Lower leg skin (tissue), 3 donors: Measurements from ENCODE around the gene GASK1A.

Experiments
- POLR2A ChIP-seq, 2 donors: fragments of 450-650 bp; IDR thresholded peaks; one replicate each; pipeline ENCODE4 v1.6.1; 2016 to 2017; ENCODE audit warnings: antibody characterized with exemption in 2 of 2, mild to moderate bottlenecking in 1 of 2, moderate library complexity in 1 of 2
- TF ChIP-seq, protein P1 (sequence below), 3 donors: fragments of 450-650 bp; IDR thresholded peaks; one replicate each; pipeline ENCODE4 v1.5.1; 2016; ENCODE audit warnings: antibody characterized with exemption in 3 of 3, mild to moderate bottlenecking in 3 of 3, moderate library complexity in 2 of 3

DNA sequence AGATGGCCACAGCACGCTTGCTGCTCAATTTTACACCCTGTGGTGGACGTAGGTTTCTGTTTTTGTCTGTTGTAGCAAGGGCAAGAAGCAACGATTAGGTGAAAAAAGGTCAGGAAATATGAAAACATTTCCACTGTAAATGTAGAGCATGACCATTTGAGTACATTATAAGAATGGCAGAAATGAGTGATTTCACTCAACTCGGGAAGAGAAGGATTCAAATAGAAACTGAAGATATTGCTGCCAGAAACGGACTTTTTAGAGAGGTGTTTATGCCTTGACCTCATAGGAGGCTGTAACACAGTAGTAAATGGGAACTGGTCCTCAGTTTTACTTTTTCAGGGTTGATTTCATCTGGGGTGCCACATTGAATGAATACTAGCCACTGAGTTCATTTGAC lies 33.1 kb upstream of the GASK1A start:
- TF ChIP-seq, protein P1, sequence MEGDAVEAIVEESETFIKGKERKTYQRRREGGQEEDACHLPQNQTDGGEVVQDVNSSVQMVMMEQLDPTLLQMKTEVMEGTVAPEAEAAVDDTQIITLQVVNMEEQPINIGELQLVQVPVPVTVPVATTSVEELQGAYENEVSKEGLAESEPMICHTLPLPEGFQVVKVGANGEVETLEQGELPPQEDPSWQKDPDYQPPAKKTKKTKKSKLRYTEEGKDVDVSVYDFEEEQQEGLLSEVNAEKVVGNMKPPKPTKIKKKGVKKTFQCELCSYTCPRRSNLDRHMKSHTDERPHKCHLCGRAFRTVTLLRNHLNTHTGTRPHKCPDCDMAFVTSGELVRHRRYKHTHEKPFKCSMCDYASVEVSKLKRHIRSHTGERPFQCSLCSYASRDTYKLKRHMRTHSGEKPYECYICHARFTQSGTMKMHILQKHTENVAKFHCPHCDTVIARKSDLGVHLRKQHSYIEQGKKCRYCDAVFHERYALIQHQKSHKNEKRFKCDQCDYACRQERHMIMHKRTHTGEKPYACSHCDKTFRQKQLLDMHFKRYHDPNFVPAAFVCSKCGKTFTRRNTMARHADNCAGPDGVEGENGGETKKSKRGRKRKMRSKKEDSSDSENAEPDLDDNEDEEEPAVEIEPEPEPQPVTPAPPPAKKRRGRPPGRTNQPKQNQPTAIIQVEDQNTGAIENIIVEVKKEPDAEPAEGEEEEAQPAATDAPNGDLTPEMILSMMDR (IDR thresholded peaks at IDR 0.05): no peak
- no peak for TF ChIP-seq POLR2A (IDR thresholded peaks at IDR 0.05)
